Mesothelial cell of epicardium (in vitro differentiated cells): ENCODE measurements around the gene DYNC2H1. TPM values are rescaled to one million over a fixed set of nuclear protein-coding genes. Genes with fewer than 3 reads are reported as not detected.

Source experiments
- DNase-seq, 2 experiments: peaks; one replicate each; pipeline ENCODE4 v3.0.0; 2021; ENCODE audit warnings: low spot score in 2 of 2; ENCODE audit not compliant: unreplicated experiment in 2 of 2
- H3K27ac Mint-ChIP-seq: 2 replicates; pipeline ENCODE4 v1.8.0; 2021; ENCODE audit warnings: mixed read lengths
- H3K27me3 Mint-ChIP-seq: 2 replicates; pipeline ENCODE4 v1.8.0; 2021; ENCODE audit warnings: low read depth, mixed read lengths
- H3K36me3 Mint-ChIP-seq: 2 replicates; pipeline ENCODE4 v1.8.0; 2021; ENCODE audit warnings: mixed read lengths
- H3K4me1 Mint-ChIP-seq: 2 replicates; pipeline ENCODE4 v1.8.0; 2021; ENCODE audit warnings: mixed read lengths
- H3K4me3 Mint-ChIP-seq: 2 replicates; pipeline ENCODE4 v1.8.0; 2021; ENCODE audit warnings: mild to moderate bottlenecking, moderate library complexity, mixed read lengths
- H3K9me3 Mint-ChIP-seq: 2 replicates; pipeline ENCODE4 v1.8.0; 2021; ENCODE audit warnings: mixed read lengths
- total RNA-seq: library from RNA; stranded (reverse); gene quantifications from 3 replicates; pipeline ENCODE4 v1.2.1, GENCODE V29; 2021
- TF ChIP-seq, protein P1 (sequence below): fragments of 200-600 bp; sonication (generic); IDR thresholded peaks from one replicate; pipeline ENCODE4 v1.5.0; 2021; ENCODE audit warnings: antibody characterized with exemption; ENCODE audit not compliant: unreplicated experiment

Gene DYNC2H1
- total RNA-seq, 1 donor from 2014 or later, result 18.0 TPM

DNA sequence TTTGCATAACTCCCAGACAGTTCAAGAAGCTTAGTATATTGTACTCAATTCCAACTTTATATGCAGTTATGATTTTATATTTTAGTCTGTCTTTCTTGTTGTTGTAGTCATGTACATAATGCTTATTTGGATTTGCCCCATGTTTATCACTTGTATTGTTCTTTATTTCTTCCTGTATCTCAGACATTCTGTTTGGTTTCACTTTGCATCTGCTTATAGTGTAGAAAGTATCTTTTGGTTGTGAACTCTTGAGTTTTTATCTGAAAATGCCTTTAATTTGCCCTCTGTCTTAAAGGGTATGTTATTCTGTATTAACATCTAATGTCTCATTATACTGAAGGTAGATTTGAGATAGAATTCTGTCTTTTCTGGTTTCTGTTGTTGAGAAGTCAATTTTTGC is 275.4 kb downstream of the DYNC2H1 start:
- Mint-ChIP-seq H3K27me3 (no peaks in the 10 kb centered on the region), H3K36me3 (peaks cover 5% of the 10 kb centered on the region), H3K4me3 (no peak overlapping the region), H3K27ac (no peak overlapping the region), H3K9me3 (peaks cover 9% of the 10 kb centered on the region), H3K4me1 (no peaks in the 10 kb centered on the region)
- no peak for DNase-seq
- TF ChIP-seq, protein P1, sequence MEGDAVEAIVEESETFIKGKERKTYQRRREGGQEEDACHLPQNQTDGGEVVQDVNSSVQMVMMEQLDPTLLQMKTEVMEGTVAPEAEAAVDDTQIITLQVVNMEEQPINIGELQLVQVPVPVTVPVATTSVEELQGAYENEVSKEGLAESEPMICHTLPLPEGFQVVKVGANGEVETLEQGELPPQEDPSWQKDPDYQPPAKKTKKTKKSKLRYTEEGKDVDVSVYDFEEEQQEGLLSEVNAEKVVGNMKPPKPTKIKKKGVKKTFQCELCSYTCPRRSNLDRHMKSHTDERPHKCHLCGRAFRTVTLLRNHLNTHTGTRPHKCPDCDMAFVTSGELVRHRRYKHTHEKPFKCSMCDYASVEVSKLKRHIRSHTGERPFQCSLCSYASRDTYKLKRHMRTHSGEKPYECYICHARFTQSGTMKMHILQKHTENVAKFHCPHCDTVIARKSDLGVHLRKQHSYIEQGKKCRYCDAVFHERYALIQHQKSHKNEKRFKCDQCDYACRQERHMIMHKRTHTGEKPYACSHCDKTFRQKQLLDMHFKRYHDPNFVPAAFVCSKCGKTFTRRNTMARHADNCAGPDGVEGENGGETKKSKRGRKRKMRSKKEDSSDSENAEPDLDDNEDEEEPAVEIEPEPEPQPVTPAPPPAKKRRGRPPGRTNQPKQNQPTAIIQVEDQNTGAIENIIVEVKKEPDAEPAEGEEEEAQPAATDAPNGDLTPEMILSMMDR, result no peak

DNA sequence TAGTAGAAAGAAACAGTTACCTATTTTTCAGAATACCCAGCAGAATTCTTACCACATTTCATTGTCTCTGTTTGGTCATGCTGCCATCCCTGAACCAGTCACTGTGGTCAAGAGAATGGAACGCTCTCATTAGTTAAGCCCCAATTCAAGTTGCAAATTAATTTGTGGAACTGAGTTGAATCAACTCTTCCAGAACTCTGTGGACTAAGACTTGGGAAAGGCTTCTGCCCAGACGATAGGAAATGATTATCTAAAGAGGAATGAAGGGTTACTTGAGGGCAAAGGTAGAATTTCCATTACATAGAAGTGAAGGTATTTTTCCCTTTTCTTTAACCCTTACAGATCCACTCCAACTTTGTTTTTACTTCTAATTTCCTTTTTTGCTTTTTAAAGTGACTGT is 286.4 kb downstream of the DYNC2H1 start:
- TF ChIP-seq, protein P1, result no peak
- H3K36me3 Mint-ChIP-seq, result peaks cover 18% of the 10 kb centered on the region
- no peak overlapping the region for H3K27ac Mint-ChIP-seq
- H3K4me1 Mint-ChIP-seq, result no peaks in the 10 kb centered on the region
- H3K27me3 Mint-ChIP-seq, result no peaks in the 10 kb centered on the region
- no peak for DNase-seq
- H3K4me3 Mint-ChIP-seq, result no peak overlapping the region
- peaks cover 28% of the 10 kb centered on the region for H3K9me3 Mint-ChIP-seq

DNA sequence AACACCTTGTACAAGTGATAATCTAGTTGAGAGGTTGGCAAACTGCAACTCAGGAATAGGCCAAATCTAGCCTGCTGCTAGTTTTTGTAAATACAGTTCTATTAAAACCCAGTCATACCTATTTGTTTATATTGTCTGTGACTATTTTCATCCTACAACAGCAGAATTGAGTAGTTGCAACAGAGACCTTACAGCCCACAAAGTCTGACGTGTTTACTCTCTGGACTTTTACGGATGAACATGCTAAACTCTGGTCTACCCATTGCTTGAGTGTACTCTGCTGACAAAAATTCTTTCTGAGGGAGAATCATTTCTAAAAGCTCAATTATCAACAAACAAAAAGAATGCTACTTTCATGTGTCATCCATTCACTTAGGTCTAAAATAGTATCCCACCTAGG is 287.0 kb downstream of the DYNC2H1 start:
- no peaks in the 10 kb centered on the region for H3K27me3 Mint-ChIP-seq
- no peak for DNase-seq
- TF ChIP-seq, protein P1, result no peak
- peaks cover 20% of the 10 kb centered on the region for H3K36me3 Mint-ChIP-seq
- H3K4me3 Mint-ChIP-seq, result no peak overlapping the region
- H3K27ac Mint-ChIP-seq, result no peak overlapping the region
- H3K9me3 Mint-ChIP-seq, result peaks cover 23% of the 10 kb centered on the region
- H3K4me1 Mint-ChIP-seq, result no peaks in the 10 kb centered on the region

DNA sequence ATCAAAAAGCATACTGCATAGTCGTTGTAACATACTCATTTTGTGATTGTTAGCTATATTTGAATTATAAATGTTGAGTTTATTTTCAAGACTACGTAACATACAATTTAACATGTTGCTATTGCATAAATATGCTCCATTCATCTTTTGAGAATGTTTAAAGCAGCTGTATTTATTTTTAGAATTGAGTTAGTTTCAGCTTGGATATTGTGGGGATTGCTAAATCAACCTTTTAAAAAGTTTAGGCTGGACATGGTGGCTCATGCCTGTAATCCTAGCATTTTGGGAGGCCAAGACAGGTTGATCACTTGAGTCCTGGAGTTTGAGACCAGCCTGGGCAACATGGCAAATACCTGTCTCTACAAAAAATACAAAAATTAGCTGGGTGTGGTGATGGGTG is 288.1 kb downstream of the DYNC2H1 start:
- TF ChIP-seq, protein P1, result no peak
- Mint-ChIP-seq H3K9me3 (peaks cover 21% of the 10 kb centered on the region), H3K4me3 (no peak overlapping the region), H3K36me3 (peaks cover 26% of the 10 kb centered on the region), H3K27ac (no peak overlapping the region), H3K4me1 (no peaks in the 10 kb centered on the region), H3K27me3 (no peaks in the 10 kb centered on the region)
- DNase-seq, result no peak

DNA sequence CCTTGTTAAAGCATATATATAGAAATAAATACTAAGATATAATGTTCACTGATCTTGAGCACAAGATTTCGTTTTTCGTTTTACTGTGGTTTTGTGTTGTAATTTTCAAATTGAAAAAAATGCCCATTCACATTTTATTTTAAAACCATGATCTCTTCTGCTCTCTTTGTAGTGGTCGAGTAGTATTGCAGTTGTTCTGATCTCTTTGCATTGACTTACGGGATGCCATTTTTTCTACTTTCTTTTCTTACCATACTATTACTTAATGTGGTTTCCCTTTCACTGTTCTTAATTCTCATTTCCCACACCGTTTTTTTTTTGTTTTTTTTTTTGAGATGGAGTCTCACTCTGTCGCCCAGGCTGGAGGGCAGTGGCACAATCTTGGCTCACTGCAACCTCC is 289.6 kb downstream of the DYNC2H1 start:
- no peak for DNase-seq
- H3K9me3 Mint-ChIP-seq, result peaks cover 10% of the 10 kb centered on the region
- no peak overlapping the region for H3K4me3 Mint-ChIP-seq
- TF ChIP-seq, protein P1, result no peak
- no peaks in the 10 kb centered on the region for H3K4me1 Mint-ChIP-seq
- H3K27ac Mint-ChIP-seq, result no peak overlapping the region
- peaks cover 20% of the 10 kb centered on the region for H3K36me3 Mint-ChIP-seq
- no peaks in the 10 kb centered on the region for H3K27me3 Mint-ChIP-seq

DNA sequence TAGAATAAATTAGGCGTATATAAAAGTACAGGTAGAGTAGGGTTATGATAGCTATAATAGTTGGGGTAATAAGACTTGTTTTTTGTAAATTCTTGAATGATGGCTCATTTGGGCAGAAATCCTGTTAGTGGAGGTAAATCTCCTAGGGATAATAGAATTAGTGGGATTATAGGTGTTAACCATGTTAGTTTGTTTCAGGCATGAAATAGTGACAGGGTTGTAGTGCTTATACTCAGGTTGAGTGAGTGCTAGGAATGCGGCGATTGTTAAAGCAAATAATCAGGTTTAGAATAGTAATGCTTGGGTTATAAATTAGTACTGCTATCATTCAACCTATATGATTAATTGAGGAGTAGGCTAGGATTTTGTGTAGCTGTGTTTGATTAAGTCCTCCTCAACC is 297.1 kb downstream of the DYNC2H1 start:
- H3K4me1 Mint-ChIP-seq, result peaks cover 5% of the 10 kb centered on the region
- no peaks in the 10 kb centered on the region for H3K9me3 Mint-ChIP-seq
- H3K27me3 Mint-ChIP-seq, result no peaks in the 10 kb centered on the region
- H3K27ac Mint-ChIP-seq, result no peak overlapping the region
- H3K4me3 Mint-ChIP-seq, result no peak overlapping the region
- no peak for DNase-seq
- H3K36me3 Mint-ChIP-seq, result peaks cover 8% of the 10 kb centered on the region
- TF ChIP-seq, protein P1, result no peak
